ENCODE measurements around the gene GAGE10.

GAGE10 gene

DNA sequence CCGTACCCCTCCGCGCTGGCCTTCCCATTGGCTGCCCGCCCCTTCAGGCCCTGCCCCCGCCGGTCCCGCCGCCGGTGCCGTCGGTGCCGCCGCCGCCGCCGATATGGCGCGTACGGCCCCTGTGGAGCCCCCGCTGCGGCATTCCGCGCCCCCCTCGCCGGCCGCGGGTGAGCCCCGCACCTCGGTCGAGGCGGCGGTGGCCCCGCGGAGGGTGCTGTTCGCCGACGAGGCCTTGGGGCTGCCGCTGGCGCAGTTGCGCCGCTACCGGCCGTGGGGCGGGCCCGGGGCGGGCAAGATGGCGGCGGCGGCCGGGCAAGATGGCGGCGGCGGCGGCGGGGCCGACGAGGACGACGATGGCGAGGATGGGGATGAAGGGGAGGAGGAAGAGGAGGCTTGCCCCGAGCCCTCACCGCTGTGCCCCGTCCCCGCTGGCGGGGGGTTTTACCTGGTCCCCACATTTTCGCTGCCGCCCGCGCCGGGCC is 33.6 kb upstream of the GAGE10 start, which contains the start of gene PPP1R3F:
Gene PPP1R3F (plus strand): TSS at position 27 of the 482 bp plus-strand sequence. CDS start 77 bp downstream, at position 104.
- TF ChIP-seq, protein P1, sequence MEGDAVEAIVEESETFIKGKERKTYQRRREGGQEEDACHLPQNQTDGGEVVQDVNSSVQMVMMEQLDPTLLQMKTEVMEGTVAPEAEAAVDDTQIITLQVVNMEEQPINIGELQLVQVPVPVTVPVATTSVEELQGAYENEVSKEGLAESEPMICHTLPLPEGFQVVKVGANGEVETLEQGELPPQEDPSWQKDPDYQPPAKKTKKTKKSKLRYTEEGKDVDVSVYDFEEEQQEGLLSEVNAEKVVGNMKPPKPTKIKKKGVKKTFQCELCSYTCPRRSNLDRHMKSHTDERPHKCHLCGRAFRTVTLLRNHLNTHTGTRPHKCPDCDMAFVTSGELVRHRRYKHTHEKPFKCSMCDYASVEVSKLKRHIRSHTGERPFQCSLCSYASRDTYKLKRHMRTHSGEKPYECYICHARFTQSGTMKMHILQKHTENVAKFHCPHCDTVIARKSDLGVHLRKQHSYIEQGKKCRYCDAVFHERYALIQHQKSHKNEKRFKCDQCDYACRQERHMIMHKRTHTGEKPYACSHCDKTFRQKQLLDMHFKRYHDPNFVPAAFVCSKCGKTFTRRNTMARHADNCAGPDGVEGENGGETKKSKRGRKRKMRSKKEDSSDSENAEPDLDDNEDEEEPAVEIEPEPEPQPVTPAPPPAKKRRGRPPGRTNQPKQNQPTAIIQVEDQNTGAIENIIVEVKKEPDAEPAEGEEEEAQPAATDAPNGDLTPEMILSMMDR (IDR thresholded peaks at IDR 0.05) = no peak

DNA sequence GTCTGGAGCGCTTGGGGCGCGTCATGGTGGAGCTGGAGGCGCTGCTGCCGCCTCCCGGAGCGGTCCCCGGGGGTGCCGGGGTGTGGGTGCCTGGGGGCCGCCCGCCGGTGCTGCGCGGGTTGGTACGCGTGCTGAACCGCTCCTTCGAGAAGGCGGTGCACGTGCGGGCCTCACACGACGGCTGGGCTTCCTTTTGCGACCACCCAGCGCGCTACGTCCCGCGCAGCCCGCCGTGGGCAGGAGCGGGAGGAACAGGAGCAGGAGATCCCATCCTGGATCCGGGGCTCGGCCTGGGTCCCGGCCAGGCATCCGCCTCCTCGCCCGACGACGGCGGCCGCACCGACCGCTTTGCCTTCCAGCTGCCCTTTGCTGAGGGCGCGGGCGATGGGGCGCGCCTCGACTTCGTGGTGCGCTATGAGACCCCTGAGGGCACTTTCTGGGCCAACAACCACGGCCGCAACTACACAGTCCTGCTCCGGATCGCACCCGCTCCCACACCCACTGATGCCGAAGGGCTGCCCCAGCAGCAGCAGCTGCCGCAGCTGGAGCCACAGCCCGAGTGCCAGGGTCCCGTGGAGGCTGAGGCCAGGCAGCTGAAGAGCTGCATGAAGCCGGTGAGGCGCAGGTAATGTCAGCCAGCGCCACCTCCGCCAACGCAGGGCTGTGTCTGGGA is 33.1 kb upstream of the GAGE10 start:
- TF ChIP-seq, protein P1 (IDR thresholded peaks at IDR 0.05) = no peak

DNA sequence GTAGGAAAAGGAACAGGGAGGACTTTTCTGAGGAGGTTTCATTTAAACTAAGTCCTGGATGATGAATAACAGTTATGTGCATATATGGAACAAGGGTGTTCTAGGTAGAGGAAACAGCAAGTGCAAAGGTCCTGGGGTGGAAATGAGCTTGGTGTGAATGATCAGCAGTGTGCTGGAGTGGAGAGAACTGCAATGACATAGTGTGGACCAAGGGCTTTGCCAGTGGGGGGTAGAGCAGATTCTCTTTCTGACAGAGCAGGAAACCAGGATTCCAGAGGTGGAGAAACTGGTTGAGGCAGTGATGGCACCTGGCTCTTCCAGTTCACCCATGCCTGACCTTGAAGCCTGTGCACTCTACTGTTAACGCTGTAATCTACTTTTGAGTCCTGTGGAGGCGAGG is 32.1 kb upstream of the GAGE10 start:
- TF ChIP-seq, protein P1 (IDR thresholded peaks at IDR 0.05) = no peak

DNA sequence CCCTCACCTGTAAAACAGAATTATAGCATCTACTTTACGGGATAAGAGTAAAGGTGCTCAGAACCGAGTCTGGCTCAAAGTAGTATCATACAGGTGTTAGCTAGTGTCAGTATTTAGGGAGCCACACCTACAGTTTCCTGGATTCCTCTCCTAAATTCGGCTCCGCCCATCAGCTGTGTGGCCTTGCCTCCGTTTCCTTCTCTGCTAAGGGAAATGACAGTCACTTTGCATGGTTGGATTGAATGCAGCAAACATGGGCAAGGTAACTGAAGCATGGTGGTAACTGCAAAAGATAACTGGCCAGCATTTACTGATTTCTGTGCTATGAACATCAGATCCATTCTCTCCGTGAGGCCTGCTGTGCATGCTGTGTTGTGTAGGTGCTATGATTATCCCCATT is 31.0 kb upstream of the GAGE10 start:
- TF ChIP-seq, protein P1 (IDR thresholded peaks at IDR 0.05) = no peak

DNA sequence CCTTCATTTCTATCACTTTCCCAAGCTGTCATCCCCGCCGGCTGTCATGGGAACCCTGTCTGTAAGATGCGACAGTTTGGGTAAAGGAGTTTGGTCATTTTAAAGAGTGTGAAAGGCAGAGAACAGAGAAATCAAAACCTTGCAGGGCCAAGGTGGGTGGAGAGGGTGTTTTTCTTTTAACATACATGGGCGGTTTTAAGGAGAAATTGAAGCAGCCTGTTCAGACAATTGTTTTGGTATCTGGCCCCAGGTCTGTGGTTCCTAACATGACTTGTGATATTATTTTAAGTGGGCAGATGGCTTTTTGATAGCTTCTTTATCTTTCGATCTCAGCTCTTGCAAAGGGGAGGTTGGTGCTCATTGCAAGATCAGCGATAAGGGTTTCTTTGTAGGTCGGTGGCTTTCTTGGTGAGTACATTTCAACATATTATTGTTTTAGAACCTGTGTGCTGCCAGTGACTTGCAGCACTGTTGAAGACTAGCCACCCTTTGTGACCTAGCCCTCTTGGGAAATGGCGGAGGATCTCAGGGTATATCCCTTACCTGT is 30.2 kb upstream of the GAGE10 start:
- TF ChIP-seq, protein P1 (IDR thresholded peaks at IDR 0.05) = no peak

DNA sequence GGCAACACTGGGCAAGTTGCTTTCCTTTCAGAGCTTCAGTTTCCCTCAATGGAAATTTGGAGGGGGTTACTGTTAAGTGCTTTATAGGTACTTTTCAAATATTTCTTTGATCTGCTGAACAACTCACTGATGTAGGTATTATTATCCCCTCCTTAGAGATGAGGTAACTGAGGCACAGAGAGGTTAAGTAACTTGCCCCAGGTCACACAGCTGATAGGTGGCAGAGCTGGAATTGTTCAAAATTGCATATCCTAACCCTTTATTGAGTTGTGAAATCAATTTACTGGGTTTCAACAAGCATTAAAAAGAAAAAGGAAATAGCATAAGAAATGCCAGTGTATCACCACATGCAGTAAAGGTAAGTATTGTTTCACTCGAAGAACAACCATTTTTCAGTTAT is 27.2 kb upstream of the GAGE10 start:
- TF ChIP-seq, protein P1 (IDR thresholded peaks at IDR 0.05) = no peak

DNA sequence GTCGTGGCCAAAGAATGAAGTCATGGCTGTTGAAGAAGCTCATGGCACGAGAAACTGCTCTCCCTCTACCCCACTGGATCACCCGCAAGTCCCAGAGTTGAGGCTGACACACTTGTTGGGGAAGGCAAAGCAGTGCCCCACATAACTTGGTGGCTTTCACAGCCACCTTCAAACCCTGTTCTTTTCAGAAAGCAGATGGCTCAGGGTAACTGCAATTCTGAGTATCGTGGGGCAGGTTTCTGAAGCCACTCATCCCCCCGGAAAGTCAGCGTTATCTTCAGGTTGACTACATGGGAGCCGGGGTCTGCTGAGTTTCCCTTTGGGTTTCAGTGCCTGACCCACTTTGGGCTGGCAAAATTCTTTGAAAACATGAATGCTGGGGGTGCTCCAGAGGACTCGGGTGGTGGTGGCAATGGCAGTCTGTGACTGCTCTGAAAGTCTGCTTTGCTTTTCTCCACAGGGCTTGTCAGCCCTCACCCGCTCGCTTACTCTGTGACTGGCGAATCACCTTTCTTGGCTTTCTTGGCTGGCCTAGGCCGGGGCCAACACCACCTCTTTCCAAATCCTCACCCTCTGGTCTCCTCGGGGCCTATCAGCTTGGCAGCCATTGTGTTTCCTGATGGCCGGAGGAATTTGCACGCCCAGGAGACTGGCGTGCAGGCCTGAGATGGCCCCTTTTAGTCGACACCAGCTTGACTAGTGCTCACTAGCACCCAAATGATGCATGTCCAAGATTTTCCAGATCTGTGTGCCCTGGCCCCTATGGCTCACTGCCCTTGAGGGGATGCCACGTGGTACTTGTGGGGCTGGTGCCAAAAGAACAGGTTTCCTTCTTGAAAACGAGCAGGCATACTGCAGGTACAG is 26.5 kb upstream of the GAGE10 start:
- TF ChIP-seq, protein P1 (IDR thresholded peaks at IDR 0.05) = no peak
